H9 (cell line): ENCODE data around the gene SMPX. TPM values are rescaled to one million over a fixed set of nuclear protein-coding genes. Genes with fewer than 3 reads are reported as not detected.
A peak's percentile ranks its signal among the peaks of the same experiment; 100 is the strongest.

Experiments used
- DNase-seq: peaks from one replicate; pipeline ENCODE4 v3.0.0-alpha.2; 2017
- H2AFZ ChIP-seq: one replicate; pipeline ENCODE4 v1.6.1; 2013; ENCODE audit warnings: mild to moderate bottlenecking, low read length, control low read depth, moderate library complexity
- H2AK5ac ChIP-seq: 2 replicates; pipeline ENCODE4 v1.6.1; 2013; ENCODE audit warnings: low read length, control low read depth, mixed read lengths; ENCODE audit not compliant: insufficient read length
- H2BK120ac ChIP-seq: one replicate; pipeline ENCODE4 v1.6.1; 2013; ENCODE audit warnings: low read depth, mild to moderate bottlenecking, low read length, control low read depth, inconsistent platforms; ENCODE audit not compliant: poor library complexity, severe bottlenecking
- H2BK12ac ChIP-seq: 2 replicates; pipeline ENCODE4 v1.6.1; 2013; ENCODE audit warnings: low read length, control low read depth, mixed read lengths, low read depth; ENCODE audit not compliant: insufficient read length
- H2BK15ac ChIP-seq: 2 replicates; pipeline ENCODE4 v1.6.1; 2013; ENCODE audit warnings: low read depth, low read length, control low read depth
- H2BK20ac ChIP-seq: one replicate; pipeline ENCODE4 v1.6.1; 2013; ENCODE audit warnings: low read depth, mild to moderate bottlenecking, low read length, control low read depth, inconsistent platforms; ENCODE audit not compliant: poor library complexity, severe bottlenecking
- H2BK5ac ChIP-seq: 2 replicates; pipeline ENCODE4 v1.6.1; 2013; ENCODE audit warnings: low read length, control low read depth, mixed read lengths; ENCODE audit not compliant: insufficient read length
- H3K14ac ChIP-seq: 2 replicates; pipeline ENCODE4 v1.6.1; 2013; ENCODE audit warnings: low read length, control low read depth; ENCODE audit not compliant: insufficient read depth
- H3K18ac ChIP-seq: 2 replicates; pipeline ENCODE4 v1.6.1; 2013; ENCODE audit warnings: low read depth, mild to moderate bottlenecking, mixed read lengths, low read length, control low read depth; ENCODE audit not compliant: insufficient read length
- H3K23ac ChIP-seq: 2 replicates; pipeline ENCODE4 v1.6.1; 2013; ENCODE audit warnings: low read length, control low read depth, mixed read lengths, low read depth; ENCODE audit not compliant: insufficient read length
- H3K23me2 ChIP-seq: 2 replicates; pipeline ENCODE4 v1.6.1; 2013; ENCODE audit warnings: low read depth, mild to moderate bottlenecking, mixed read lengths, low read length, control low read depth; ENCODE audit not compliant: insufficient read length, poor library complexity, severe bottlenecking
- H3K27ac ChIP-seq: 2 replicates; pipeline ENCODE4 v1.5.1; 2013; ENCODE audit warnings: low read length, control low read depth, mixed read lengths, low read depth; ENCODE audit not compliant: insufficient read length
- H3K27me3 ChIP-seq: 2 replicates; pipeline ENCODE4 v1.6.1; 2013; ENCODE audit warnings: low read length, control low read depth, inconsistent platforms; ENCODE audit not compliant: insufficient read depth
- H3K4ac ChIP-seq: 2 replicates; pipeline ENCODE4 v1.6.1; 2013; ENCODE audit warnings: low read depth, mild to moderate bottlenecking, control low read depth, inconsistent platforms, low read length, moderate library complexity
- H3K4me1 ChIP-seq: 2 replicates; pipeline ENCODE4 v1.6.1; 2013; ENCODE audit warnings: low read length, control low read depth, inconsistent platforms; ENCODE audit not compliant: insufficient read depth
- H3K4me2 ChIP-seq: 2 replicates; pipeline ENCODE4 v1.6.1; 2013; ENCODE audit warnings: low read length, control low read depth, mixed read lengths; ENCODE audit not compliant: insufficient read length, insufficient read depth
- H3K56ac ChIP-seq: 2 replicates; pipeline ENCODE4 v1.6.1; 2013; ENCODE audit warnings: low read depth, mild to moderate bottlenecking, mixed read lengths, low read length, control low read depth; ENCODE audit not compliant: insufficient read length
- H3K79me1 ChIP-seq: 2 replicates; pipeline ENCODE4 v1.6.1; 2013; ENCODE audit warnings: low read depth, mild to moderate bottlenecking, moderate library complexity, low read length, control low read depth, inconsistent platforms; ENCODE audit not compliant: insufficient read depth, poor library complexity, severe bottlenecking
- H3K79me2 ChIP-seq: 2 replicates; pipeline ENCODE4 v1.6.1; 2013; ENCODE audit warnings: low read length, control low read depth, inconsistent platforms; ENCODE audit not compliant: insufficient read depth
- H3K9ac ChIP-seq: 2 replicates; pipeline ENCODE4 v1.6.1; 2013; ENCODE audit warnings: low read length, control low read depth, mixed read lengths; ENCODE audit not compliant: insufficient read length; ENCODE audit errors: extremely low read depth
- H3K9me3 ChIP-seq: one replicate; pipeline ENCODE4 v1.6.1; 2013; ENCODE audit warnings: low read depth, low read length, inconsistent platforms; ENCODE audit not compliant: control insufficient read depth
- H3T11ph ChIP-seq: one replicate; pipeline ENCODE4 v1.6.1; 2013; ENCODE audit warnings: mild to moderate bottlenecking, low read length, control low read depth, inconsistent platforms
- H4K20me1 ChIP-seq: one replicate; pipeline ENCODE4 v1.6.1; 2013; ENCODE audit not compliant: control insufficient read depth, insufficient read length, insufficient read depth
- H4K5ac ChIP-seq: 2 replicates; pipeline ENCODE4 v1.6.1; 2013; ENCODE audit warnings: low read depth, mild to moderate bottlenecking, mixed read lengths, low read length, control low read depth; ENCODE audit not compliant: insufficient read length
- H4K8ac ChIP-seq: replicated peaks from 2 replicates; pipeline ENCODE4 v1.6.1; 2013; ENCODE audit warnings: low read length, control low read depth, mixed read lengths, low read depth; ENCODE audit not compliant: insufficient read length
- H4K91ac ChIP-seq: 2 replicates; pipeline ENCODE4 v1.6.1; 2013; ENCODE audit warnings: low read depth, mild to moderate bottlenecking, moderate library complexity, mixed read lengths, low read length, control low read depth; ENCODE audit not compliant: insufficient read length
- H3K27ac Mint-ChIP-seq, 3 experiments: 2 replicates in 2 of 3; 3 replicates in 1 of 3; pipeline ENCODE4 v1.8.0; 2020 to 2021; ENCODE audit warnings: mixed read lengths in 3 of 3, mild to moderate bottlenecking in 1 of 3, moderate library complexity in 1 of 3
- H3K27me3 Mint-ChIP-seq: 2 replicates; pipeline ENCODE4 v1.8.0; 2021; ENCODE audit warnings: low read depth, mild to moderate bottlenecking, moderate library complexity, mixed read lengths
- H3K36me3 Mint-ChIP-seq, 3 experiments: 2 replicates in 2 of 3; 3 replicates in 1 of 3; pipeline ENCODE4 v1.8.0; 2020 to 2021; ENCODE audit warnings: low read depth in 3 of 3, mixed read lengths in 3 of 3; ENCODE audit not compliant: insufficient read depth in 1 of 3
- H3K4me1 Mint-ChIP-seq, 2 experiments: 2 replicates each; pipeline ENCODE4 v1.8.0; 2020; ENCODE audit warnings: mixed read lengths in 2 of 2
- H3K4me3 Mint-ChIP-seq, 2 experiments: 2 replicates in 1 of 2; 3 replicates in 1 of 2; pipeline ENCODE4 v1.8.0; 2020 to 2021; ENCODE audit warnings: mild to moderate bottlenecking in 2 of 2, mixed read lengths in 2 of 2, moderate library complexity in 1 of 2
- H3K9me3 Mint-ChIP-seq, 2 experiments: 2 replicates in 1 of 2; 3 replicates in 1 of 2; pipeline ENCODE4 v1.8.0; 2020; ENCODE audit warnings: mild to moderate bottlenecking in 2 of 2, mixed read lengths in 2 of 2, moderate library complexity in 1 of 2
- total RNA-seq: library from RNA; stranded (reverse); gene quantifications from 2 replicates; pipeline ENCODE4 v1.2.1, GENCODE V29; 2021
- TF ChIP-seq, protein P1 (sequence below): fragments of 200-600 bp; sonication (generic); conservative IDR thresholded peaks from 3 replicates; pipeline ENCODE4 v1.8.0; 2021; ENCODE audit warnings: antibody characterized with exemption, mild to moderate bottlenecking

Gene SMPX
- total RNA-seq, 1 experiment from 2014 or later: not detected

DNA sequence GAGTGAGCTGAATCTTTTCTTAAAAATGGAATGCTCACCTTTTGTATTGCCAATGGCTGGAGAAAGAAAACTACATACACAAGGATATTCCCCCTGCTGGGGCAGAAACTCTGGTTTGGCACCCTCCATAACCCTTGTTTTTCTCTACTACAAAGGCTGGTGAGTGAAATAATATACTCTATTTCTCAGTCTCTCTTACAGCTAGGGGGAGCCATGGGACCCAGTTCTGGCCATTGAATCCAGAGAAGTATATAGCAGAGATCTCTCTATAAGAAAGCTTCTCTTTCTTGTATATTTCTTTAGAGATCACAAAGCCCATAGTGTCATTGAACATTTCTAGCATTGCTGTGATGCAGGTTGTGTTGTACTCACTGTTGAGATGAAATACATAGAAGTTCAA is 49.8 kb downstream of the SMPX start:
- Histone ChIP-seq H4K5ac (no peak overlapping the region), H3T11ph (no peak overlapping the region), H4K20me1 (no peaks in the 10 kb centered on the region), H3K23me2 (no peaks in the 10 kb centered on the region), H2AFZ (no peak overlapping the region), H2BK15ac (no peak overlapping the region), H4K91ac (no peak overlapping the region), H3K9me3 (no peaks in the 10 kb centered on the region), H3K4me2 (no peak overlapping the region), H2BK12ac (no peak overlapping the region), H3K14ac (no peak overlapping the region), H3K79me1 (no peaks in the 10 kb centered on the region), H3K56ac (no peak overlapping the region), H3K4me1 (no peaks in the 10 kb centered on the region; the same call in 1 of the 2 replicates), H3K27ac (no peak overlapping the region), H3K23ac (no peak overlapping the region), H2AK5ac (no peak overlapping the region), H3K4ac (no peak overlapping the region), H3K27me3 (no peaks in the 10 kb centered on the region), H4K8ac (no peak overlapping the region), H2BK5ac (no peak overlapping the region), H3K9ac (no peak overlapping the region), H3K79me2 (no peaks in the 10 kb centered on the region), H2BK20ac (no peak overlapping the region), H2BK120ac (no peak overlapping the region), H3K18ac (no peak overlapping the region)
- TF ChIP-seq, protein P1, sequence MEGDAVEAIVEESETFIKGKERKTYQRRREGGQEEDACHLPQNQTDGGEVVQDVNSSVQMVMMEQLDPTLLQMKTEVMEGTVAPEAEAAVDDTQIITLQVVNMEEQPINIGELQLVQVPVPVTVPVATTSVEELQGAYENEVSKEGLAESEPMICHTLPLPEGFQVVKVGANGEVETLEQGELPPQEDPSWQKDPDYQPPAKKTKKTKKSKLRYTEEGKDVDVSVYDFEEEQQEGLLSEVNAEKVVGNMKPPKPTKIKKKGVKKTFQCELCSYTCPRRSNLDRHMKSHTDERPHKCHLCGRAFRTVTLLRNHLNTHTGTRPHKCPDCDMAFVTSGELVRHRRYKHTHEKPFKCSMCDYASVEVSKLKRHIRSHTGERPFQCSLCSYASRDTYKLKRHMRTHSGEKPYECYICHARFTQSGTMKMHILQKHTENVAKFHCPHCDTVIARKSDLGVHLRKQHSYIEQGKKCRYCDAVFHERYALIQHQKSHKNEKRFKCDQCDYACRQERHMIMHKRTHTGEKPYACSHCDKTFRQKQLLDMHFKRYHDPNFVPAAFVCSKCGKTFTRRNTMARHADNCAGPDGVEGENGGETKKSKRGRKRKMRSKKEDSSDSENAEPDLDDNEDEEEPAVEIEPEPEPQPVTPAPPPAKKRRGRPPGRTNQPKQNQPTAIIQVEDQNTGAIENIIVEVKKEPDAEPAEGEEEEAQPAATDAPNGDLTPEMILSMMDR: peak; percentile 70
- Mint-ChIP-seq H3K36me3 (peaks cover 0 to 6% (median 0%) of the 10 kb centered on the region in 3 experiments; a peak in 2 of 7 replicates), H3K27me3 (no peaks in the 10 kb centered on the region; the same call in 1 of the 2 replicates), H3K9me3 (peaks cover 6 to 43% of the 10 kb centered on the region in 2 experiments; a peak in 4 of 5 replicates), H3K4me1 (peaks cover 9 to 11% of the 10 kb centered on the region in 2 experiments), H3K27ac (no peak overlapping the region), H3K4me3 (no peak overlapping the region)
- no peak for DNase-seq
